LNCaP clone FGC (cell line): ENCODE measurements around the gene SPINK5.
"Not testable (repeated sequence)": the region's sequence is repeated elsewhere in the genome, so short reads cannot be mapped to it uniquely, and the experiment has no call there.

ENCODE experiments used
- DNase-seq: peaks from one replicate; pipeline ENCODE4 v3.0.0-alpha.2; 2011; ENCODE audit warnings: low read depth
- H3K4me3 ChIP-seq: 2 replicates; pipeline ENCODE4 v1.5.1; 2011; ENCODE audit warnings: mild to moderate bottlenecking, low read depth, low read length, control low read depth
- CTCF ChIP-seq: IDR thresholded peaks from 2 replicates; pipeline ENCODE4 v1.5.1; 2012; ENCODE audit warnings: mild to moderate bottlenecking; ENCODE audit not compliant: control insufficient read depth, insufficient read depth; ENCODE audit errors: extremely low read depth

The SPINK5 gene

GRCh38 chr5:148035676-148036075 lies 28.1 kb upstream of the SPINK5 start:
- no peak for TF ChIP-seq CTCF
- H3K4me3 ChIP-seq, result no peak overlapping the region
- DNase-seq, result no peak

GRCh38 chr5:148042881-148043280 lies 20.9 kb upstream of the SPINK5 start:
- H3K4me3 ChIP-seq, result no peak overlapping the region
- DNase-seq, result no peak
- TF ChIP-seq CTCF, result no peak

GRCh38 chr5:148043705-148044104 lies 20.1 kb upstream of the SPINK5 start:
- no peak for TF ChIP-seq CTCF
- no peak overlapping the region for H3K4me3 ChIP-seq
- DNase-seq, result no peak

GRCh38 chr5:148055160-148055559 lies 8.6 kb upstream of the SPINK5 start:
- not testable (repeated sequence) for H3K4me3 ChIP-seq, DNase-seq

- H3K4me3 ChIP-seq, result no peak overlapping the region
- TF ChIP-seq CTCF, result no peak
- DNase-seq, result no peak
These were observed 3.5 kb upstream of the SPINK5 start for GRCh38 chr5:148060309-148060708.

- no peak for DNase-seq
- no peak overlapping the region for H3K4me3 ChIP-seq
- TF ChIP-seq CTCF, result no peak
These were observed 2.9 kb upstream of the SPINK5 start for GRCh38 chr5:148060881-148061280.

GRCh38 chr5:148070621-148071020 lies 6.8 kb downstream of the SPINK5 start:
- TF ChIP-seq CTCF, result no peak
- no peak overlapping the region for H3K4me3 ChIP-seq
- DNase-seq, result no peak

- TF ChIP-seq CTCF, result no peak
- no peak for DNase-seq
- no peak overlapping the region for H3K4me3 ChIP-seq
These were observed 8.4 kb downstream of the SPINK5 start for GRCh38 chr5:148072207-148072606.
